BLaER1 treated with 17β-estradiol and CSF1 and Interleukin-3, amounts not matched to agents 10 nM and 100 nM (cell line): ENCODE data around the gene ADARB2.

ENCODE experiments used
- H3K27ac ChIP-seq, 11 experiments: shearing (Covaris generic); formaldehyde crosslinking; 2 replicates each; pipeline ENCODE4 v1.8.1; 2022
- H3K27me3 ChIP-seq, 11 experiments: shearing (Covaris generic); formaldehyde crosslinking; 2 replicates each; pipeline ENCODE4 v1.8.1; 2022
- H3K36me3 ChIP-seq, 11 experiments: shearing (Covaris generic); formaldehyde crosslinking; 2 replicates each; pipeline ENCODE4 v1.8.1; 2022
- H3K4me1 ChIP-seq, 10 experiments: shearing (Covaris generic); formaldehyde crosslinking; 2 replicates each; pipeline ENCODE4 v1.8.1; 2022
- H3K4me2 ChIP-seq, 11 experiments: shearing (Covaris generic); formaldehyde crosslinking; 2 replicates each; pipeline ENCODE4 v1.8.1; 2022
- H3K4me3 ChIP-seq, 10 experiments: shearing (Covaris generic); formaldehyde crosslinking; 2 replicates each; pipeline ENCODE4 v1.8.1; 2022
- H3K9ac ChIP-seq, 11 experiments: shearing (Covaris generic); formaldehyde crosslinking; 2 replicates each; pipeline ENCODE4 v1.8.1; 2022
- H3K9me3 ChIP-seq, 11 experiments: shearing (Covaris generic); formaldehyde crosslinking; replicated peaks in 1 of 11; 2 replicates each; pipeline ENCODE4 v1.8.1; 2022
- H4K20me1 ChIP-seq, 11 experiments: shearing (Covaris generic); formaldehyde crosslinking; 2 replicates each; pipeline ENCODE4 v1.8.1; 2022
- Cebpa-rat ChIP-seq, 11 experiments: shearing (Covaris generic); IDR thresholded peaks; 2 replicates each; pipeline ENCODE4 v1.8.1; 2022

ADARB2 gene

GRCh38 chr10:1660386-1660785, 76.9 kb downstream of the ADARB2 start:
- H3K9ac ChIP-seq, result no peak overlapping the region
- H3K4me3 ChIP-seq, result no peak overlapping the region
- H3K4me2 ChIP-seq, result peak overlapping the region in 8 of 11 experiments; percentile 76 to 93 (median 91); a peak in 9 of 22 replicates
- H3K27me3 ChIP-seq, result peaks cover 0 to 8% (median 0%) of the 10 kb centered on the region in 11 experiments; a peak in 1 of 22 replicates
- TF ChIP-seq Cebpa-rat (IDR thresholded peaks at IDR 0.05), result no peak
- H3K36me3 ChIP-seq, result no peaks in the 10 kb centered on the region
- H3K4me1 ChIP-seq, result peaks cover 16 to 72% (median 48%) of the 10 kb centered on the region in 10 experiments
- no peaks in the 10 kb centered on the region for H3K9me3 ChIP-seq
- H4K20me1 ChIP-seq, result peaks cover 0 to 9% (median 0%) of the 10 kb centered on the region in 11 experiments; a peak in 3 of 22 replicates
- no peak overlapping the region for H3K27ac ChIP-seq

GRCh38 chr10:1659221-1659791, 78.0 kb downstream of the ADARB2 start:
- Histone ChIP-seq H3K9me3 (no peaks in the 10 kb centered on the region), H4K20me1 (peaks cover 0 to 12% (median 0%) of the 10 kb centered on the region in 11 experiments; a peak in 3 of 22 replicates), H3K4me3 (no peak overlapping the region), H3K4me1 (peaks cover 16 to 79% (median 58%) of the 10 kb centered on the region in 10 experiments), H3K27ac (no peak overlapping the region), H3K4me2 (peak overlapping the region in 5 of 11 experiments; percentile 6 to 93 (median 89); a peak in 5 of 22 replicates), H3K9ac (no peak overlapping the region), H3K36me3 (no peaks in the 10 kb centered on the region), H3K27me3 (peaks cover 0 to 8% (median 0%) of the 10 kb centered on the region in 11 experiments; a peak in 1 of 22 replicates)
- TF ChIP-seq Cebpa-rat (IDR thresholded peaks at IDR 0.05), result no peak

- Histone ChIP-seq H3K4me1 (peaks cover 16 to 76% (median 62%) of the 10 kb centered on the region in 10 experiments), H3K9ac (no peak overlapping the region), H3K27ac (no peak overlapping the region), H3K4me2 (peak overlapping the region in 1 of 11 experiments; percentile 62; a peak in 1 of 22 replicates), H3K27me3 (peaks cover 0 to 8% (median 0%) of the 10 kb centered on the region in 11 experiments; a peak in 1 of 22 replicates), H3K36me3 (no peaks in the 10 kb centered on the region), H4K20me1 (peaks cover 0 to 14% (median 0%) of the 10 kb centered on the region in 11 experiments; a peak in 2 of 22 replicates), H3K9me3 (no peaks in the 10 kb centered on the region), H3K4me3 (no peak overlapping the region)
- no peak for TF ChIP-seq Cebpa-rat (IDR thresholded peaks at IDR 0.05)
Observed at GRCh38 chr10:1658658-1659057, 78.7 kb downstream of the ADARB2 start.

GRCh38 chr10:1657479-1657878, 79.8 kb downstream of the ADARB2 start:
- Histone ChIP-seq H3K9me3 (no peaks in the 10 kb centered on the region), H3K4me2 (peak overlapping the region in 8 of 11 experiments; percentile 46 to 62 (median 57); a peak in 14 of 22 replicates), H4K20me1 (peaks cover 0 to 14% (median 0%) of the 10 kb centered on the region in 11 experiments; a peak in 2 of 22 replicates), H3K4me1 (peaks cover 13 to 65% (median 52%) of the 10 kb centered on the region in 10 experiments), H3K9ac (no peak overlapping the region), H3K27ac (no peak overlapping the region), H3K36me3 (no peaks in the 10 kb centered on the region), H3K27me3 (peaks cover 0 to 8% (median 0%) of the 10 kb centered on the region in 11 experiments; a peak in 1 of 22 replicates), H3K4me3 (no peak overlapping the region)
- TF ChIP-seq Cebpa-rat (IDR thresholded peaks at IDR 0.05), result no peak

- H3K9me3 ChIP-seq, result no peaks in the 10 kb centered on the region
- H3K4me1 ChIP-seq, result peaks cover 0 to 44% (median 31%) of the 10 kb centered on the region in 10 experiments; a peak in 14 of 20 replicates
- H3K27ac ChIP-seq, result no peak overlapping the region
- H3K9ac ChIP-seq, result no peak overlapping the region
- H3K27me3 ChIP-seq, result no peaks in the 10 kb centered on the region
- no peak for TF ChIP-seq Cebpa-rat (IDR thresholded peaks at IDR 0.05)
- H3K36me3 ChIP-seq, result no peaks in the 10 kb centered on the region
- peak overlapping the region in 8 of 11 experiments; percentile 40 to 77 (median 52); a peak in 14 of 22 replicates for H3K4me2 ChIP-seq
- H4K20me1 ChIP-seq, result peaks cover 0 to 26% (median 0%) of the 10 kb centered on the region in 11 experiments; a peak in 2 of 22 replicates
- no peak overlapping the region for H3K4me3 ChIP-seq
Observed at GRCh38 chr10:1655367-1655766, 82.0 kb downstream of the ADARB2 start.

GRCh38 chr10:1654811-1655356, 82.4 kb downstream of the ADARB2 start:
- H3K9me3 ChIP-seq, result no peaks in the 10 kb centered on the region
- H3K9ac ChIP-seq, result no peak overlapping the region
- peaks cover 0 to 26% (median 0%) of the 10 kb centered on the region in 11 experiments; a peak in 2 of 22 replicates for H4K20me1 ChIP-seq
- no peaks in the 10 kb centered on the region for H3K27me3 ChIP-seq
- no peaks in the 10 kb centered on the region for H3K36me3 ChIP-seq
- H3K4me3 ChIP-seq, result no peak overlapping the region
- TF ChIP-seq Cebpa-rat (IDR thresholded peaks at IDR 0.05), result no peak
- H3K27ac ChIP-seq, result no peak overlapping the region
- peaks cover 0 to 39% (median 29%) of the 10 kb centered on the region in 10 experiments; a peak in 14 of 20 replicates for H3K4me1 ChIP-seq
- H3K4me2 ChIP-seq, result peak overlapping the region in 8 of 11 experiments; percentile 40 to 77 (median 52); a peak in 15 of 22 replicates

GRCh38 chr10:1654247-1654646, 83.1 kb downstream of the ADARB2 start:
- Histone ChIP-seq H3K9me3 (no peaks in the 10 kb centered on the region), H3K4me1 (peaks cover 0 to 33% (median 26%) of the 10 kb centered on the region in 10 experiments; a peak in 14 of 20 replicates), H3K9ac (no peak overlapping the region)

GRCh38 chr10:1653321-1653720, 84.0 kb downstream of the ADARB2 start:
- H4K20me1 ChIP-seq, result peaks cover 0 to 22% (median 0%) of the 10 kb centered on the region in 11 experiments; a peak in 2 of 22 replicates
- no peak overlapping the region for H3K4me2 ChIP-seq
- H3K9me3 ChIP-seq, result no peaks in the 10 kb centered on the region
- peaks cover 0 to 29% (median 25%) of the 10 kb centered on the region in 10 experiments; a peak in 14 of 20 replicates for H3K4me1 ChIP-seq
- H3K36me3 ChIP-seq, result no peaks in the 10 kb centered on the region
- H3K27ac ChIP-seq, result no peak overlapping the region
- no peak overlapping the region for H3K9ac ChIP-seq
- TF ChIP-seq Cebpa-rat (IDR thresholded peaks at IDR 0.05), result no peak
- H3K27me3 ChIP-seq, result no peaks in the 10 kb centered on the region
- no peak overlapping the region for H3K4me3 ChIP-seq

More at GRCh38 chr10:1654247-1654646, 83.1 kb downstream of the ADARB2 start:
- H3K36me3 ChIP-seq, result no peaks in the 10 kb centered on the region
- peak overlapping the region in 8 of 11 experiments; percentile 28 to 77 (median 52); a peak in 14 of 22 replicates for H3K4me2 ChIP-seq
- H3K27me3 ChIP-seq, result no peaks in the 10 kb centered on the region
- peaks cover 0 to 26% (median 0%) of the 10 kb centered on the region in 11 experiments; a peak in 2 of 22 replicates for H4K20me1 ChIP-seq
- no peak for TF ChIP-seq Cebpa-rat (IDR thresholded peaks at IDR 0.05)
- H3K27ac ChIP-seq, result no peak overlapping the region
- no peak overlapping the region for H3K4me3 ChIP-seq

GRCh38 chr10:1652151-1652550, 85.2 kb downstream of the ADARB2 start:
- TF ChIP-seq Cebpa-rat (IDR thresholded peaks at IDR 0.05), result no peak
- no peaks in the 10 kb centered on the region for H3K27me3 ChIP-seq
- no peak overlapping the region for H3K4me3 ChIP-seq
- no peak overlapping the region for H3K27ac ChIP-seq
- H3K9me3 ChIP-seq, result no peaks in the 10 kb centered on the region
- H3K4me2 ChIP-seq, result no peak overlapping the region
- peaks cover 0 to 21% (median 0%) of the 10 kb centered on the region in 11 experiments; a peak in 2 of 22 replicates for H4K20me1 ChIP-seq
- H3K36me3 ChIP-seq, result no peaks in the 10 kb centered on the region
- no peak overlapping the region for H3K9ac ChIP-seq
- peaks cover 0 to 20% (median 17%) of the 10 kb centered on the region in 10 experiments; a peak in 14 of 20 replicates for H3K4me1 ChIP-seq
